H1 (cell line): ENCODE data around the gene HMGN3. TPM values are rescaled to one million over a fixed set of nuclear protein-coding genes. Genes with fewer than 3 reads are reported as not detected.

Experiments
- CTCF ChIA-PET: fragments of 300-600 bp; sonication (Branson Sonifier 250); formaldehyde crosslinking; loops from one replicate; lab custom pipeline; 2021; ENCODE audit not compliant: partially characterized antibody; lab: Charles Lee
- POLR2A ChIA-PET: fragments of 300-600 bp; sonication (Branson Sonifier 250); formaldehyde crosslinking; loops from one replicate; lab custom pipeline; 2021; ENCODE audit warnings: inconsistent platforms; ENCODE audit not compliant: partially characterized antibody; lab: Charles Lee
- DNase-seq, 2 experiments: peaks; one replicate each; pipeline versions ENCODE4 v3.0.0 to v3.0.0-alpha.2; 2010 to 2022; ENCODE audit warnings: low spot score in 2 of 2, low read depth in 1 of 2, mixed read lengths in 1 of 2
- FAIRE-seq: peaks from 2 replicates; lab custom pipeline; 2011; peaks lifted over from hg19 to GRCh38; lab: Jason Lieb, UNC
- H2AFZ ChIP-seq: 2 replicates; pipeline ENCODE4 v1.8.1; 2012; ENCODE audit warnings: low read length, inconsistent platforms
- H2AK5ac ChIP-seq: 2 replicates; pipeline ENCODE4 v1.6.1; 2013; ENCODE audit warnings: low read depth, low read length
- H2BK120ac ChIP-seq: replicated peaks from 2 replicates; pipeline ENCODE3; 2013; ENCODE audit warnings: low read depth, low read length, inconsistent platforms
- H2BK12ac ChIP-seq: 2 replicates; pipeline ENCODE4 v1.6.1; 2013; ENCODE audit warnings: low read depth, low read length
- H2BK15ac ChIP-seq: 2 replicates; pipeline ENCODE4 v1.6.1; 2013; ENCODE audit warnings: low read length
- H2BK20ac ChIP-seq: 2 replicates; pipeline ENCODE4 v1.6.1; 2013; ENCODE audit warnings: low read length
- H2BK5ac ChIP-seq: 2 replicates; pipeline ENCODE4 v1.6.1; 2013; ENCODE audit warnings: low read depth, low read length
- H3K14ac ChIP-seq: 2 replicates; pipeline ENCODE4 v1.6.1; 2013; ENCODE audit warnings: inconsistent platforms; ENCODE audit not compliant: insufficient read length
- H3K18ac ChIP-seq: 2 replicates; pipeline ENCODE4 v1.6.1; 2013; ENCODE audit warnings: low read length; ENCODE audit errors: extremely low read depth
- H3K23ac ChIP-seq: 2 replicates; pipeline ENCODE4 v1.6.1; 2013; ENCODE audit warnings: inconsistent platforms; ENCODE audit not compliant: insufficient read length
- H3K23me2 ChIP-seq: 2 replicates; pipeline ENCODE4 v1.6.1; 2013; ENCODE audit warnings: low read depth, low read length
- H3K27ac ChIP-seq: 2 replicates; pipeline ENCODE4 v1.6.1; 2011; ENCODE audit warnings: low read depth, low read length, inconsistent platforms
- H3K27me3 ChIP-seq, 4 experiments: replicated peaks in 1 of 4; 1 replicate in 1 of 4; 2 replicates in 3 of 4; pipeline versions ENCODE4 v1.6.1 to v1.8.1; 2011 to 2013; ENCODE audit warnings: low read length in 3 of 4, mild to moderate bottlenecking in 3 of 4, inconsistent platforms in 2 of 4, mixed read lengths in 2 of 4, moderate library complexity in 1 of 4; ENCODE audit not compliant: control insufficient read depth in 3 of 4, insufficient read depth in 3 of 4; ENCODE audit errors: extremely low read depth in 1 of 4
- H3K36me3 ChIP-seq, 4 experiments: 2 replicates each; pipeline versions ENCODE4 v1.6.1 to v1.8.1; 2011 to 2013; ENCODE audit warnings: mild to moderate bottlenecking in 4 of 4, low read length in 3 of 4, moderate library complexity in 2 of 4, control low read depth in 1 of 4, inconsistent platforms in 1 of 4; ENCODE audit not compliant: insufficient read depth in 4 of 4, control insufficient read depth in 2 of 4
- H3K4ac ChIP-seq: replicated peaks from 2 replicates; pipeline ENCODE3; 2013; ENCODE audit warnings: low read length, low read depth, mixed read lengths, inconsistent platforms; ENCODE audit not compliant: insufficient read length
- H3K4me1 ChIP-seq, 4 experiments: replicated peaks in 1 of 4; 1 replicate in 1 of 4; 2 replicates in 3 of 4; pipeline versions ENCODE4 v1.6.1 to v1.8.1; 2011 to 2013; ENCODE audit warnings: low read length in 3 of 4, inconsistent platforms in 2 of 4, mixed read lengths in 1 of 4; ENCODE audit not compliant: insufficient read depth in 4 of 4, control insufficient read depth in 3 of 4
- H3K4me2 ChIP-seq, 2 experiments: 2 replicates each; pipeline versions ENCODE4 v1.6.1 to v1.8.1; 2011 to 2013; ENCODE audit warnings: low read depth in 2 of 2, low read length in 2 of 2, control low read depth in 1 of 2, inconsistent platforms in 1 of 2, mild to moderate bottlenecking in 1 of 2; ENCODE audit not compliant: insufficient read depth in 1 of 2
- H3K4me3 ChIP-seq, 4 experiments: fragments of 200-600, 300-600 bp in 1 of 4; sonication (generic), shearing (Covaris generic), sonication (Bioruptor Twin) in 1 of 4; 2 replicates each; pipeline versions ENCODE4 v1.5.1 to v1.8.1; 2011 to 2016; ENCODE audit warnings: low read length in 4 of 4, low read depth in 3 of 4, control low read depth in 2 of 4, inconsistent platforms in 2 of 4, mild to moderate bottlenecking in 2 of 4, mixed read lengths in 1 of 4, moderate library complexity in 1 of 4; ENCODE audit not compliant: insufficient read depth in 2 of 4; ENCODE audit errors: extremely low read depth in 1 of 4
- H3K56ac ChIP-seq: replicated peaks from 2 replicates; pipeline ENCODE3; 2013; ENCODE audit warnings: low read depth, mild to moderate bottlenecking, mixed read lengths, low read length, inconsistent platforms; ENCODE audit not compliant: insufficient read length
- H3K79me1 ChIP-seq: 2 replicates; pipeline ENCODE4 v1.6.1; 2013; ENCODE audit warnings: low read depth, low read length, control low read depth
- H3K79me2 ChIP-seq, 2 experiments: 2 replicates each; pipeline versions ENCODE4 v1.6.1 to v1.8.1; 2012 to 2013; ENCODE audit warnings: low read length in 2 of 2, mild to moderate bottlenecking in 2 of 2, inconsistent platforms in 1 of 2; ENCODE audit not compliant: insufficient read depth in 2 of 2, control insufficient read depth in 1 of 2
- H3K9ac ChIP-seq, 4 experiments: replicated peaks in 1 of 4; 1 replicate in 1 of 4; 2 replicates in 3 of 4; pipeline versions ENCODE4 v1.6.1 to v1.8.1; 2011 to 2013; ENCODE audit warnings: low read depth in 3 of 4, low read length in 3 of 4, control low read depth in 2 of 4, mild to moderate bottlenecking in 2 of 4, moderate library complexity in 2 of 4, inconsistent platforms in 1 of 4; ENCODE audit errors: extremely low read depth in 1 of 4
- H3K9me3 ChIP-seq, 2 experiments: 2 replicates each; pipeline versions ENCODE4 v1.6.1 to v1.8.1; 2012 to 2013; ENCODE audit warnings: mild to moderate bottlenecking in 2 of 2, moderate library complexity in 2 of 2, control low read depth in 1 of 2, inconsistent platforms in 1 of 2, low read depth in 1 of 2, low read length in 1 of 2, mixed read lengths in 1 of 2; ENCODE audit not compliant: insufficient read depth in 2 of 2
- H4K20me1 ChIP-seq, 2 experiments: replicated peaks in 1 of 2; 2 replicates each; pipeline versions ENCODE3 to v1.8.1; 2011 to 2013; ENCODE audit warnings: inconsistent platforms in 2 of 2, low read length in 2 of 2, mild to moderate bottlenecking in 1 of 2; ENCODE audit not compliant: insufficient read depth in 2 of 2, control insufficient read depth in 1 of 2
- H4K5ac ChIP-seq: 2 replicates; pipeline ENCODE4 v1.6.1; 2013; ENCODE audit warnings: low read length, low read depth, mixed read lengths, inconsistent platforms; ENCODE audit not compliant: insufficient read length
- H4K8ac ChIP-seq: 2 replicates; pipeline ENCODE4 v1.8.0; 2013; ENCODE audit warnings: mild to moderate bottlenecking, moderate library complexity, low read length, inconsistent platforms; ENCODE audit not compliant: insufficient read depth; ENCODE audit errors: extremely low read depth
- H4K91ac ChIP-seq: replicated peaks from 2 replicates; pipeline ENCODE3; 2013; ENCODE audit warnings: low read length, mixed read lengths, inconsistent platforms; ENCODE audit not compliant: insufficient read length
- ATF3 ChIP-seq: IDR thresholded peaks from 2 replicates; pipeline ENCODE4 v1.6.1; 2011; ENCODE audit warnings: low read depth, mild to moderate bottlenecking, low read length; ENCODE audit not compliant: insufficient read depth
- BCL11A ChIP-seq, 2 experiments: IDR thresholded peaks; one replicate each; pipeline ENCODE4 v1.6.1; 2011; ENCODE audit warnings: low read depth in 2 of 2, low read length in 2 of 2, mild to moderate bottlenecking in 2 of 2
- CEBPB ChIP-seq: IDR thresholded peaks from 2 replicates; pipeline ENCODE4 v1.6.1; 2012; ENCODE audit warnings: low read depth, low read length
- CHD2 ChIP-seq: IDR thresholded peaks from 2 replicates; pipeline ENCODE4 v1.6.1; 2012; ENCODE audit warnings: low read length, improper control_type of control experiment
- CTBP2 ChIP-seq: IDR thresholded peaks from 2 replicates; pipeline ENCODE4 v1.7.0; 2011; ENCODE audit warnings: borderline replicate concordance, mild to moderate bottlenecking, moderate library complexity, mixed read lengths, low read length; ENCODE audit not compliant: insufficient read depth, insufficient read length
- E2F6 ChIP-seq: IDR thresholded peaks from 2 replicates; pipeline ENCODE4 v1.6.1; 2012; ENCODE audit warnings: inconsistent platforms
- JUN ChIP-seq: IDR thresholded peaks from 2 replicates; pipeline ENCODE4 v1.6.1; 2011; ENCODE audit warnings: low read depth, mild to moderate bottlenecking, improper control_type of control experiment, low read length
- JUND ChIP-seq: IDR thresholded peaks from 2 replicates; pipeline ENCODE4 v1.6.1; 2011; ENCODE audit warnings: mild to moderate bottlenecking, improper control_type of control experiment, low read length
- POU5F1 ChIP-seq: IDR thresholded peaks from 2 replicates; pipeline ENCODE4 v1.6.1; 2011; ENCODE audit warnings: low read depth, mild to moderate bottlenecking, low read length, moderate library complexity
- RNF2 ChIP-seq: fragments of 200-900, 300-1000 bp; sonication (generic); IDR thresholded peaks from 2 replicates; pipeline ENCODE4 v1.7.1; 2016; ENCODE audit warnings: borderline replicate concordance, low read depth, mild to moderate bottlenecking, antibody characterized with exemption, low read length; ENCODE audit not compliant: poor library complexity, severe bottlenecking; ENCODE audit errors: missing control alignments
- TAF1 ChIP-seq: IDR thresholded peaks from 2 replicates; pipeline ENCODE4 v1.6.1; 2011; ENCODE audit warnings: mild to moderate bottlenecking, low read depth, low read length
- TBP ChIP-seq: IDR thresholded peaks from 2 replicates; pipeline ENCODE4 v1.6.1; 2011; ENCODE audit warnings: low read depth, low read length, improper control_type of control experiment
- TCF12 ChIP-seq: IDR thresholded peaks from 2 replicates; pipeline ENCODE4 v1.6.1; 2011; ENCODE audit warnings: low read depth, mild to moderate bottlenecking, low read length
- USF2 ChIP-seq: IDR thresholded peaks from 2 replicates; pipeline ENCODE4 v1.6.1; 2011; ENCODE audit warnings: low read length, improper control_type of control experiment
- polyA plus RNA-seq, 7 experiments: library from polyadenylated mRNA; depleted of rRNA in 3 of 7; stranded (reverse) in 5 of 7; unstranded in 2 of 7; fragments of >200 nt in 5 of 7; fragments of 200-250 nt in 2 of 7; gene quantifications; 1 replicate in 5 of 7; 2 replicates in 1 of 7; 4 replicates in 1 of 7; pipeline versions ENCODE4 v1.2.1 to v1.2.3, GENCODE V29; 2011 to 2013; ENCODE audit warnings: missing spikeins in 2 of 7, mixed read lengths in 2 of 7
- total RNA-seq: library from RNA; stranded (reverse); fragmentation: NEBNext Ultra II Directional; extraction: Animal tissue kit (Norgen Biotek cat#: 25700); gene quantifications from 2 replicates; pipeline ENCODE4 v1.2.1, GENCODE V29; 2021

HMGN3 gene
- total and polyA plus RNA-seq, 2 of the 8 experiments (the other 6 are each of a cell fraction or from before 2014, with no cell fraction given): 84.4 to 167 TPM

- H2BK120ac ChIP-seq: no peak overlapping the region
- no peak overlapping the region for H2AFZ ChIP-seq
- H2BK15ac ChIP-seq: no peak overlapping the region
- no peak overlapping the region for H3K56ac ChIP-seq
- no peak overlapping the region for H4K5ac ChIP-seq
- FAIRE-seq (no peak), DNase-seq (no peak)
- no peak overlapping the region for H2AK5ac ChIP-seq
- H3K4ac ChIP-seq: no peak overlapping the region
- no peaks in the 10 kb centered on the region for H3K23me2 ChIP-seq
- no peak overlapping the region for H3K23ac ChIP-seq
- no peaks in the 10 kb centered on the region for H3K27me3 ChIP-seq
- H3K14ac ChIP-seq: no peak overlapping the region
- H3K4me1 ChIP-seq: no peaks in the 10 kb centered on the region
- H3K4me2 ChIP-seq: no peak overlapping the region
- H3K79me2 ChIP-seq: no peaks in the 10 kb centered on the region
- no peaks in the 10 kb centered on the region for H3K79me1 ChIP-seq
- no peak overlapping the region for H3K4me3 ChIP-seq
- H2BK20ac ChIP-seq: no peak overlapping the region
- no peak overlapping the region for H4K8ac ChIP-seq
- H4K20me1 ChIP-seq: no peaks in the 10 kb centered on the region
- no peak overlapping the region for H3K18ac ChIP-seq
- H3K36me3 ChIP-seq: no peaks in the 10 kb centered on the region
- no peak overlapping the region for H4K91ac ChIP-seq
- H2BK5ac ChIP-seq: no peak overlapping the region
- ChIA-PET POLR2A (no interaction called here), CTCF (no interaction called here)
- no peaks in the 10 kb centered on the region for H3K9me3 ChIP-seq
- H3K27ac ChIP-seq: no peak overlapping the region
- no peak overlapping the region for H3K9ac ChIP-seq
- H2BK12ac ChIP-seq: no peak overlapping the region
- TF ChIP-seq E2F6 (no peak), POU5F1 (no peak), BCL11A (IDR thresholded peaks at IDR 0.05; ENCODE audit: low read depth in 2 of 2, low read length in 2 of 2) (no peak), USF2 (no peak), CHD2 (no peak), TBP (no peak), CEBPB (no peak), RNF2 (no peak), CTBP2 (no peak), JUN (no peak), TAF1 (no peak), JUND (no peak), ATF3 (no peak), TCF12 (no peak)
Observed at GRCh38 chr6:79266051-79266450, 31.6 kb upstream of the HMGN3 start.
